Keratinocyte (primary cell): Measurements from ENCODE around the gene DAB1. TPM values are rescaled to one million over a fixed set of nuclear protein-coding genes. Genes with fewer than 3 reads are reported as not detected.
"Not testable (repeated sequence)": the region's sequence is repeated elsewhere in the genome, so short reads cannot be mapped to it uniquely, and the experiment has no call there.

Experiments
- DNase-seq: peaks from one replicate; pipeline ENCODE4 v3.0.0-alpha.2; 2011; ENCODE audit warnings: low read depth, missing footprints, low spot score
- FAIRE-seq: peaks from 2 replicates; lab custom pipeline; 2011; peaks lifted over from hg19 to GRCh38; lab: Jason Lieb, UNC
- H2AFZ ChIP-seq: 2 replicates; pipeline ENCODE4 v1.6.0; 2012; ENCODE audit warnings: low read length, control low read depth, inconsistent platforms; ENCODE audit not compliant: control insufficient read depth
- H3K27ac ChIP-seq: 2 replicates; pipeline ENCODE4 v1.5.1; 2011; ENCODE audit warnings: low read length; ENCODE audit not compliant: control insufficient read depth, insufficient read depth
- H3K27me3 ChIP-seq: 3 replicates; pipeline ENCODE4 v1.6.0; 2011; ENCODE audit warnings: low read length; ENCODE audit not compliant: control insufficient read depth, insufficient read depth; ENCODE audit errors: extremely low read depth
- H3K36me3 ChIP-seq, 2 experiments: 2 replicates in 1 of 2; 3 replicates in 1 of 2; pipeline ENCODE4 v1.5.1; 2011; ENCODE audit warnings: low read length in 2 of 2, mild to moderate bottlenecking in 1 of 2; ENCODE audit not compliant: control insufficient read depth in 2 of 2, insufficient read depth in 2 of 2; ENCODE audit errors: extremely low read depth in 1 of 2
- H3K4me1 ChIP-seq: 3 replicates; pipeline ENCODE4 v1.5.1; 2011; ENCODE audit warnings: low read length; ENCODE audit not compliant: control insufficient read depth, insufficient read depth; ENCODE audit errors: extremely low read depth
- H3K4me2 ChIP-seq: 3 replicates; pipeline ENCODE4 v1.6.0; 2011; ENCODE audit warnings: low read depth, low read length; ENCODE audit not compliant: control insufficient read depth, insufficient read depth; ENCODE audit errors: extremely low read depth
- H3K4me3 ChIP-seq, 3 experiments: fragments of 200-600 bp in 1 of 3; sonication (generic) in 1 of 3; 2 replicates in 2 of 3; 3 replicates in 1 of 3; pipeline ENCODE4 v1.5.1; 2011 to 2016; ENCODE audit warnings: low read length in 3 of 3, mild to moderate bottlenecking in 3 of 3, control low read depth in 2 of 3, inconsistent platforms in 1 of 3, low read depth in 1 of 3, mixed read lengths in 1 of 3, mixed run types in 1 of 3, moderate library complexity in 1 of 3; ENCODE audit not compliant: control insufficient read depth in 2 of 3, insufficient read depth in 2 of 3; ENCODE audit errors: extremely low read depth in 1 of 3
- H3K79me2 ChIP-seq: 2 replicates; pipeline ENCODE4 v1.6.0; 2012; ENCODE audit warnings: low read length; ENCODE audit not compliant: control insufficient read depth, insufficient read depth
- H3K9ac ChIP-seq: 3 replicates; pipeline ENCODE4 v1.6.0; 2011; ENCODE audit warnings: low read length; ENCODE audit not compliant: control insufficient read depth, insufficient read depth; ENCODE audit errors: extremely low read depth
- H3K9me1 ChIP-seq: 3 replicates; pipeline ENCODE4 v1.6.0; 2011; ENCODE audit warnings: low read length; ENCODE audit not compliant: control insufficient read depth, insufficient read depth; ENCODE audit errors: extremely low read depth
- H3K9me3 ChIP-seq: 2 replicates; pipeline ENCODE4 v1.5.1; 2012; ENCODE audit warnings: low read depth, low read length; ENCODE audit not compliant: control insufficient read depth
- H4K20me1 ChIP-seq: 3 replicates; pipeline ENCODE4 v1.6.0; 2011; ENCODE audit warnings: low read length; ENCODE audit not compliant: control insufficient read depth, insufficient read depth; ENCODE audit errors: extremely low read depth
- EZH2 ChIP-seq: IDR thresholded peaks from one replicate; pipeline ENCODE4 v1.6.1; 2012; ENCODE audit warnings: inconsistent platforms, mild to moderate bottlenecking, low read length, moderate library complexity
- dilution Hi-C: fragments of 300-500 bp; cut with MboI; formaldehyde crosslinking; loops from one replicate; pipeline ENCODE4 v1.7.0; 2020; ENCODE audit warnings: low sequenced_read_pairs; ENCODE audit not compliant: extremely low pct_ligation_motif_present
- polyA plus RNA-seq, 5 experiments: library from polyadenylated mRNA; depleted of rRNA in 3 of 5; stranded (reverse) in 3 of 5; stranded (forward) in 1 of 5; unstranded in 1 of 5; fragments of >200 nt; gene quantifications; 1 replicate in 1 of 5; 2 replicates in 3 of 5; 3 replicates in 1 of 5; pipeline versions ENCODE4 v1.2.1 to v1.2.3, GENCODE V29; 2011 to 2012; ENCODE audit warnings: missing spikeins in 2 of 5, low read depth in 1 of 5, low replicate concordance in 1 of 5
- TF ChIP-seq, protein P1 (sequence below), 3 experiments: IDR thresholded peaks in 1 of 3; conservative IDR thresholded peaks in 1 of 3; optimal IDR thresholded peaks in 1 of 3; 2 replicates in 2 of 3; 3 replicates in 1 of 3; pipeline versions ENCODE3 to v1.5.1; 2011; ENCODE audit warnings: low read length in 3 of 3, mild to moderate bottlenecking in 3 of 3, moderate library complexity in 2 of 3, control low read depth in 1 of 3, inconsistent platforms in 1 of 3; ENCODE audit not compliant: insufficient read depth in 2 of 3; ENCODE audit errors: extremely low read depth in 1 of 3

Gene DAB1
- polyA plus RNA-seq, 1 donor (not counting 4 experiments of a cell fraction or from before 2014, with no cell fraction given) = 0.01 TPM

DNA sequence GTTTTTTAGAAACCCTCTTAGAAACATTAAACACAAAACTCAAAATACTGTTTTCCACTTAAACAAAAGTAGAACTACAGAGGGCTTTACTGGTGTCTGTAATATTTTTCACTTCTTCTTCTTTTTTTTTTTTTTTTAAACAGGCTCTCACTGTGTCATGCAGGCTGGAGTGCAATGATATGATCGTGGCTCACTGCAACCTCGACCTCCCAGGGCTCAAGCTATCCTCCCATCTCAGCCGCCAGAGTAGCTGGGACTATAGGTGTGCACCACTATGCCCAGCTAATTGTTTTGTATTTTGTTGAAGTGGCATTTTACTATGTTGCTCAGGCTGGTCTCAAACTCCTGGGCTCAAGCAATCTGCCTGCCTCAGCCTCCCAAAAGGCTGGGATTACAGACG lies 194.8 kb downstream of the DAB1 start:
- Histone ChIP-seq H4K20me1 (no peaks in the 10 kb centered on the region), H3K9me3 (no peaks in the 10 kb centered on the region), H3K27ac (no peak overlapping the region), H3K4me2 (no peak overlapping the region), H2AFZ (no peak overlapping the region), H3K9ac (no peak overlapping the region), H3K27me3 (no peaks in the 10 kb centered on the region), H3K9me1 (no peaks in the 10 kb centered on the region), H3K4me1 (no peaks in the 10 kb centered on the region), H3K79me2 (no peaks in the 10 kb centered on the region), H3K4me3 (no peak overlapping the region), H3K36me3 (no peaks in the 10 kb centered on the region)
- TF ChIP-seq EZH2 = no peak
- TF ChIP-seq, protein P1, sequence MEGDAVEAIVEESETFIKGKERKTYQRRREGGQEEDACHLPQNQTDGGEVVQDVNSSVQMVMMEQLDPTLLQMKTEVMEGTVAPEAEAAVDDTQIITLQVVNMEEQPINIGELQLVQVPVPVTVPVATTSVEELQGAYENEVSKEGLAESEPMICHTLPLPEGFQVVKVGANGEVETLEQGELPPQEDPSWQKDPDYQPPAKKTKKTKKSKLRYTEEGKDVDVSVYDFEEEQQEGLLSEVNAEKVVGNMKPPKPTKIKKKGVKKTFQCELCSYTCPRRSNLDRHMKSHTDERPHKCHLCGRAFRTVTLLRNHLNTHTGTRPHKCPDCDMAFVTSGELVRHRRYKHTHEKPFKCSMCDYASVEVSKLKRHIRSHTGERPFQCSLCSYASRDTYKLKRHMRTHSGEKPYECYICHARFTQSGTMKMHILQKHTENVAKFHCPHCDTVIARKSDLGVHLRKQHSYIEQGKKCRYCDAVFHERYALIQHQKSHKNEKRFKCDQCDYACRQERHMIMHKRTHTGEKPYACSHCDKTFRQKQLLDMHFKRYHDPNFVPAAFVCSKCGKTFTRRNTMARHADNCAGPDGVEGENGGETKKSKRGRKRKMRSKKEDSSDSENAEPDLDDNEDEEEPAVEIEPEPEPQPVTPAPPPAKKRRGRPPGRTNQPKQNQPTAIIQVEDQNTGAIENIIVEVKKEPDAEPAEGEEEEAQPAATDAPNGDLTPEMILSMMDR (optimal IDR thresholded peaks at IDR 0.05 in 1 of 3, IDR thresholded peaks at IDR 0.05 in 1 of 3, conservative IDR thresholded peaks at IDR 0.05 in 1 of 3; ENCODE audit: extremely low read depth in 1 of 3, insufficient read depth in 2 of 3, low read length in 3 of 3) = no peak
- DNase-seq (no peak), FAIRE-seq (no peak)
- dilution Hi-C loops = no loop called here

DNA sequence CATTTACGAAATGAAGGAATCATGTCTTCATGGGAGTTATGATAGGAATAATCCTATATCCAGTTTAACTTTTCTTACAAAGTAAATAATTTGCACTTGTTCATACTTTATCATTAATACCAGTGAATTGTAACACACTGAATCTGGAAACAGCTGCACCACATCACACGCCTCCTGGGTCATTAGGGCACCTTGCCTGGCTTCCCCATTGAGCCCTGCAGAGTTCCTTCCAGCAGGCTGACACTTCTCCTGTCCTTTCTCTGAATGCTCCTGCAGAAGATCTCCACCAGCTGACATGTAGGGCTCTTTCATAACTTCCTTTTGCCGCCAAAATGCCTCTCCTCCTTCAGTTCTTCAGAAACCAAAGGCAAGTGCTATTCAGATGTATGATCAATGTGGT lies 201.1 kb downstream of the DAB1 start:
- Histone ChIP-seq H3K4me2 (no peak overlapping the region), H3K4me1 (no peaks in the 10 kb centered on the region), H3K79me2 (no peaks in the 10 kb centered on the region), H3K9me3 (no peaks in the 10 kb centered on the region), H3K36me3 (no peaks in the 10 kb centered on the region), H4K20me1 (no peaks in the 10 kb centered on the region), H3K27ac (no peak overlapping the region), H2AFZ (no peak overlapping the region), H3K27me3 (no peaks in the 10 kb centered on the region), H3K9me1 (no peaks in the 10 kb centered on the region), H3K4me3 (no peak overlapping the region), H3K9ac (no peak overlapping the region)
- TF ChIP-seq EZH2 = no peak
- dilution Hi-C loops = no loop called here
- no peak for FAIRE-seq
- DNase-seq = no peak

DNA sequence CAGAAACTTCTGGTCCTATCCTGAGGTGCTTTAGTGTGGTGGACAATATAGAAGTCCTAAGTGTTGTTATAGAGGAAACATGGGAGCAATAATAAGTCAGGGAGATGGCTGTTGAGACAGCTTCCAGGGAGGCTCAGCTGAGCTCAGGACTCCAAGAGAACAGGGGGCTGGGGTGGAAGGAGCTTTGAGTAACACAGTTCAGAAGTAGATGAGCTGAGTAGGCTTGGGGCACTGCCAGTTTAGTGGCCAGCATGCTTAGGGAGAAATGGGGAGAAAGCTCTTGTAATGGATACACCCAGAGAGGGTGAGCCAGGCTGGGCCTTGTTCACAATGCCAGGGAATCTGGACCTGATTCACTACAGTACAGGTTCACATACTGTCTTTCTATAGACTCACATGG lies 201.6 kb downstream of the DAB1 start:
- Histone ChIP-seq H3K9ac (no peak overlapping the region), H4K20me1 (no peaks in the 10 kb centered on the region), H3K27ac (no peak overlapping the region), H3K4me1 (no peaks in the 10 kb centered on the region), H3K79me2 (no peaks in the 10 kb centered on the region), H3K9me3 (no peaks in the 10 kb centered on the region), H3K27me3 (no peaks in the 10 kb centered on the region), H3K36me3 (no peaks in the 10 kb centered on the region), H3K9me1 (no peaks in the 10 kb centered on the region), H3K4me3 (no peak overlapping the region), H2AFZ (no peak overlapping the region), H3K4me2 (no peak overlapping the region)
- dilution Hi-C loops = no loop called here
- TF ChIP-seq, protein P1 (optimal IDR thresholded peaks at IDR 0.05 in 1 of 3, IDR thresholded peaks at IDR 0.05 in 1 of 3, conservative IDR thresholded peaks at IDR 0.05 in 1 of 3; ENCODE audit: extremely low read depth in 1 of 3, insufficient read depth in 2 of 3, low read length in 3 of 3) = no peak
- TF ChIP-seq EZH2 = no peak
- FAIRE-seq (no peak), DNase-seq (no peak)

DNA sequence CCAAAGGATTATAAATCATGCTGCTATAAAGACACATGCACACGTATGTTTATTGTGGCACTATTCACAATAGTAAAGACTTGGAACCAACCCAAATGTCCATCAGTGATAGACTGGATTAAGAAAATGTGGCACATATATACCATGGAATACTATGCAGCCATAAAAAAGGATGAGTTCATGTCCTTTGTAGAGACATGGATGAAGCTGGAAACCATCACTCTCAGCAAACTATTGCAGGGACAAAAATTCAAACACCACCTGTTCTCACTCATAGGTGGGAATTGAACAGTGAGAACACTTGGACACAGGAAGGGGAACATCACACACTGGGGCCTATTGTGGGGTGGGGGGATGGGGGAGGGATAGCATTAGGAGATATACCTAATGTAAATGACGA lies 203.0 kb downstream of the DAB1 start:
- H3K9me3 ChIP-seq, H3K79me2 ChIP-seq, H3K36me3 ChIP-seq, dilution Hi-C loops, H3K4me2 ChIP-seq, FAIRE-seq, H3K4me1 ChIP-seq, H3K27ac ChIP-seq, H3K9me1 ChIP-seq, H3K9ac ChIP-seq, DNase-seq, H3K27me3 ChIP-seq, H2AFZ ChIP-seq, H3K4me3 ChIP-seq, H4K20me1 ChIP-seq: not testable (repeated sequence)
